Measurements from ENCODE around the gene RNF213. TPM values are rescaled to one million over a fixed set of nuclear protein-coding genes. Genes with fewer than 3 reads are reported as not detected.

Gene RNF213
- total and polyA plus RNA-seq, 10 of the 15 experiments (the other 5 are each of a cell fraction or from before 2014, with no cell fraction given) = 18.6 to 145 (median 65.8) TPM

GRCh38 chr17:80251966-80252365 lies 8.7 kb upstream of the RNF213 start:
- WGBS (ENCODE audit: insufficient coverage, insufficient replicate concordance, low lambda C conversion rate, missing lambda C conversion rate) = 76% methylated on average over 11 of the region's 11 CpGs
- H2AFZ ChIP-seq (ENCODE audit: control insufficient read depth, low read depth, low read length) = no peak overlapping the region
- H3K4me3 ChIP-seq = no peak overlapping the region
- POLR2A ChIA-PET = no interaction called here
- H3K27ac ChIP-seq (ENCODE audit: control insufficient read depth, insufficient read depth) = no peak overlapping the region
- no peak overlapping the region for H3K9ac ChIP-seq (ENCODE audit: control insufficient read depth, insufficient read depth, low read length)
- no TSS peak for BruUV-seq (replicated peaks)
- no peaks in the 10 kb centered on the region for H3K79me2 ChIP-seq (ENCODE audit: control insufficient read depth, insufficient read depth, low read length)
- FAIRE-seq = no peak
- H3K4me1 ChIP-seq (ENCODE audit: control insufficient read depth, insufficient read depth, low read length) = peaks cover 16% of the 10 kb centered on the region
- ATAC-seq = no peak
- intact Hi-C loops (cut with micrococcal nuclease; ENCODE audit: unreplicated experiment) = loop anchor here (5.0 kb wide), 1 partner anchor 35 kb away; no protein-coding TSS in a partner anchor
- SMC1A ChIA-PET (ENCODE audit: uncharacterized antibody, unreplicated experiment) = interaction anchor here (0.6 kb wide), 1 partner anchor 1784 kb away, joined by 3 read pairs; no protein-coding TSS in a partner anchor
- H3K36me3 ChIP-seq (ENCODE audit: control insufficient read depth in 2 of 2, insufficient read depth in 2 of 2, low read length in 1 of 2) = no peaks in the 10 kb centered on the region
- H4K20me1 ChIP-seq (ENCODE audit: control insufficient read depth, insufficient read depth) = no peaks in the 10 kb centered on the region
- H3K4me2 ChIP-seq (ENCODE audit: control insufficient read depth, insufficient read depth) = no peak overlapping the region
- no peak for DNase-seq (ENCODE audit: low read depth, low spot score)
- H3K9me3 ChIP-seq (replicated peaks; ENCODE audit: control insufficient read depth, insufficient read depth, low read length) = no peaks in the 10 kb centered on the region
- RAD21 ChIA-PET (ENCODE audit: unreplicated experiment) = interaction anchor here (0.8 kb wide), 1 partner anchor 57 kb away, joined by 3 read pairs; no protein-coding TSS in a partner anchor
- no peaks in the 10 kb centered on the region for H3K27me3 ChIP-seq (replicated peaks in 1 of 2; ENCODE audit: control insufficient read depth in 2 of 2, insufficient read depth in 2 of 2, low read length in 1 of 2)
- CTCF ChIA-PET = interaction anchor here (1.2 kb wide), 1 partner anchor 56 kb away, joined by 4 read pairs; no protein-coding TSS in a partner anchor
- in situ Hi-C loops (cut with MboI) = no loop called here
- TF ChIP-seq PBX3 (IDR thresholded peaks at IDR 0.05; ENCODE audit: insufficient replicate concordance, low read depth, low read length) = no peak
- no peak for TF ChIP-seq USF2 (IDR thresholded peaks at IDR 0.05; ENCODE audit: borderline replicate concordance, low read depth, low read length)
- no peak for TF ChIP-seq BCLAF1 (IDR thresholded peaks at IDR 0.05)
- no peak for TF ChIP-seq EGR1 (IDR thresholded peaks at IDR 0.05; ENCODE audit: borderline replicate concordance in 1 of 2, low read depth in 2 of 2, low read length in 2 of 2)
- TF ChIP-seq IKZF1 (conservative IDR thresholded peaks at IDR 0.05) = no peak
- TF ChIP-seq, protein P1, sequence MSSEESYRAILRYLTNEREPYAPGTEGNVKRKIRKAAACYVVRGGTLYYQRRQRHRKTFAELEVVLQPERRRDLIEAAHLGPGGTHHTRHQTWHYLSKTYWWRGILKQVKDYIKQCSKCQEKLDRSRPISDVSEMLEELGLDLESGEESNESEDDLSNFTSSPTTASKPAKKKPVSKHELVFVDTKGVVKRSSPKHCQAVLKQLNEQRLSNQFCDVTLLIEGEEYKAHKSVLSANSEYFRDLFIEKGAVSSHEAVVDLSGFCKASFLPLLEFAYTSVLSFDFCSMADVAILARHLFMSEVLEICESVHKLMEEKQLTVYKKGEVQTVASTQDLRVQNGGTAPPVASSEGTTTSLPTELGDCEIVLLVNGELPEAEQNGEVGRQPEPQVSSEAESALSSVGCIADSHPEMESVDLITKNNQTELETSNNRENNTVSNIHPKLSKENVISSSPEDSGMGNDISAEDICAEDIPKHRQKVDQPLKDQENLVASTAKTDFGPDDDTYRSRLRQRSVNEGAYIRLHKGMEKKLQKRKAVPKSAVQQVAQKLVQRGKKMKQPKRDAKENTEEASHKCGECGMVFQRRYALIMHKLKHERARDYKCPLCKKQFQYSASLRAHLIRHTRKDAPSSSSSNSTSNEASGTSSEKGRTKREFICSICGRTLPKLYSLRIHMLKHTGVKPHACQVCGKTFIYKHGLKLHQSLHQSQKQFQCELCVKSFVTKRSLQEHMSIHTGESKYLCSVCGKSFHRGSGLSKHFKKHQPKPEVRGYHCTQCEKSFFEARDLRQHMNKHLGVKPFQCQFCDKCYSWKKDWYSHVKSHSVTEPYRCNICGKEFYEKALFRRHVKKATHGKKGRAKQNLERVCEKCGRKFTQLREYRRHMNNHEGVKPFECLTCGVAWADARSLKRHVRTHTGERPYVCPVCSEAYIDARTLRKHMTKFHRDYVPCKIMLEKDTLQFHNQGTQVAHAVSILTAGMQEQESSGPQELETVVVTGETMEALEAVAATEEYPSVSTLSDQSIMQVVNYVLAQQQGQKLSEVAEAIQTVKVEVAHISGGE (CRISPR knock-in tag; IDR thresholded peaks at IDR 0.05) = no peak
- TF ChIP-seq CUX1 (IDR thresholded peaks at IDR 0.05; ENCODE audit: insufficient replicate concordance, low read depth, low read length) = no peak
- no peak for TF ChIP-seq SMC3 (IDR thresholded peaks at IDR 0.05; ENCODE audit: borderline replicate concordance, low read length)

All from GM12878 (cell line).